ENCODE measurements around the gene RCAN2. TPM values are rescaled to one million over a fixed set of nuclear protein-coding genes. Genes with fewer than 3 reads are reported as not detected.

Gene RCAN2
- polyA plus RNA-seq, 1 donor from 2014 or later, result not detected

DNA sequence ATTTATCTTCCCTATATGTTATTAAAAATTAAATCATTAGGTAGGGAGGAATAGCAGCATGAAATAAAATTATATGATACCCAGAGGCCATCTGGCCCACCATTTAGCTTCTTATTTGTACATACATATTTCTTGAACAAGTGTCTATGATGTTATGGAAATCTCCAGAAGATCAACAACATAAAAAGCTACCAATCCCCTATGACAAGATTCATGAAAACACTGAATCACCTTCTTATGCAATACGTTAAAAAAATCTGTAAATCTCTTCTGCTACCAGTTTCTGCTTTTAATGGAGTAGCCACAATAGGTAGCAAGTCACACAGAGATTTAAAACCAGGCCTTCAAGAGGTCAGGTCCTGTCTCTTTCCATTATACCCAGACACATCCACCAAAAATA is 194.7 kb downstream of the RCAN2 start:
- H3K27me3 Mint-ChIP-seq, result peaks cover 3% of the 10 kb centered on the region
- H3K9me3 Mint-ChIP-seq, result peaks cover 0 to 5% (median 4%) of the 10 kb centered on the region in 3 donors
- peaks cover 5% of the 10 kb centered on the region for H3K36me3 Mint-ChIP-seq
- H3K4me1 Mint-ChIP-seq, result peaks cover 0 to 5% (median 5%) of the 10 kb centered on the region in 3 donors
- H3K4me3 Mint-ChIP-seq, result no peak overlapping the region
- H3K27ac Mint-ChIP-seq, result no peak overlapping the region

DNA sequence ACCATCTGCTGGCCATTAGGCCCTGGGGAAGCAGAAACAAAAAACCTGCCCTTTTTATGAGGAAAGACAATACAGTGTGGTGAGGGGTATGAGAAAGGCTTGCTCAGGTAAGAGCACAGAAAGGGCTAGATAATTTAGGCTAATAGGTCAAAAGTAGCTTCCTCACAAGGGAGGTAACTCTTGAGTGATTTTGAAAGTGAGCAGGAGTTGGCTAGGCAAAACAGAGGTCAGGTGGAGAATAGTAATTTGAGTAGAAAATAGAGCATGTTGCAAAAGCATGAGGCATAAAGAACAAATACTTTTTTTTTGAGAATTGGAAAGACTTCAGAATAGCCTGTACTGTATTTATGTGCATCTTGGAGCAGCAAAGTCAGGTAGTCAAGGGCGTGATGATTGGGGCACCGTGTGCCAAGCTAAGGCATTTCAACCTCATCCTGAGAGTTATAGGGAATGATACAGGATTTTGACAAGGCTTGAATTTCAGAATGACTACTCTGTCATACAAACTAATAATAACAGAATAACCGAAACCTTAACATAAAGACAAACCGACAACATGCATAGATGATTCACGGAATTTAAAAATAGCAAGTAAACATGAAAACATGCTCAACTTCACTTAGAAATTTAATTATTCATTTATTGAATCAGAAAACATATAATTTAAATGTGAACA is 197.5 kb downstream of the RCAN2 start:
- H3K36me3 Mint-ChIP-seq, result peaks cover 5% of the 10 kb centered on the region
- H3K27ac Mint-ChIP-seq, result no peak overlapping the region
- peaks cover 0 to 4% (median 0%) of the 10 kb centered on the region in 3 donors for H3K9me3 Mint-ChIP-seq
- no peak overlapping the region for H3K4me3 Mint-ChIP-seq
- H3K4me1 Mint-ChIP-seq, result peaks cover 0 to 7% (median 5%) of the 10 kb centered on the region in 3 donors
- H3K27me3 Mint-ChIP-seq, result peaks cover 4% of the 10 kb centered on the region

DNA sequence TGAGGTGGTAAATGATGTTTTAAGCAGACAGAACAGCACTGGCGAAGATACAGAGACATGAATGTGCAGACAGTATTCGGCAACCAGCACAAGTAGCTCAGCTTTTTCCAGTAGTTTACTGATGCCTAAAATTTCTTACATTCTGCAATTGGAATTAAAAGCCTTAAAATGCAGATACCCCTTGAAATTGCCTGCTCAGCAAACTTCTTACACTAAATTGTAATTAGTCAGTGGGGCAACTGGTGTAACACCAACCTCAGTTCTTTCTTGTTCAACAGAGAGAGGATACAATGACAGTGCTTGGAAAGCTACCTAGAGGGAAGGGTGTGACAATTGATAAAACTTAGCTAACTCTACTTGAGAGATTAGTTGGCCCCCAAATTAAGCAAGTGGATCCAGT is 199.4 kb downstream of the RCAN2 start:
- peaks cover 7% of the 10 kb centered on the region for H3K27me3 Mint-ChIP-seq
- peaks cover 5% of the 10 kb centered on the region for H3K36me3 Mint-ChIP-seq

DNA sequence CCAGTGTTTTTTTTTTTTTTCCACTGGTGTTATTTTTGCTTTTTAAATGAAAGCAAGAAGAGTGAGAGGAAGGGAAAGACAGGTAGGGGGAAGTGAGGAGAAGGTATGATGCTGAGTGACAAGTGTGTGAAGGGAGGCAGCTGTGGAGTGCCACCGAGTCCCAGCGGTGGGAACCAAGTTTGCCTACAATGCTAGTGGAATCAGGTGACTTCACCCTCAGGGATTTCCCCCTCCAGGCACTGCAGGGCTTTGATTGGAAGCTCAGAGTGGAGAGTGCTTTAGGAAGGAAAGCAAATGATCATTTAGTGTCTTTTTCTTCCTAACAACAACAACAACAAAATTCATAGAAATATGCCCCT is 200.0 kb downstream of the RCAN2 start:
- no peak overlapping the region for H3K27ac Mint-ChIP-seq
- H3K4me1 Mint-ChIP-seq, result peaks cover 0 to 7% (median 5%) of the 10 kb centered on the region in 3 donors
- peaks cover 5% of the 10 kb centered on the region for H3K36me3 Mint-ChIP-seq
- H3K4me3 Mint-ChIP-seq, result no peak overlapping the region
- peaks cover 0 to 4% (median 0%) of the 10 kb centered on the region in 3 donors for H3K9me3 Mint-ChIP-seq
- peaks cover 7% of the 10 kb centered on the region for H3K27me3 Mint-ChIP-seq

More for the DNA sequence above, 199.4 kb downstream of the RCAN2 start:
- Mint-ChIP-seq H3K4me3 (no peak overlapping the region), H3K9me3 (peaks cover 0 to 4% (median 0%) of the 10 kb centered on the region in 3 donors), H3K27ac (no peak overlapping the region), H3K4me1 (peaks cover 0 to 7% (median 5%) of the 10 kb centered on the region in 3 donors)

DNA sequence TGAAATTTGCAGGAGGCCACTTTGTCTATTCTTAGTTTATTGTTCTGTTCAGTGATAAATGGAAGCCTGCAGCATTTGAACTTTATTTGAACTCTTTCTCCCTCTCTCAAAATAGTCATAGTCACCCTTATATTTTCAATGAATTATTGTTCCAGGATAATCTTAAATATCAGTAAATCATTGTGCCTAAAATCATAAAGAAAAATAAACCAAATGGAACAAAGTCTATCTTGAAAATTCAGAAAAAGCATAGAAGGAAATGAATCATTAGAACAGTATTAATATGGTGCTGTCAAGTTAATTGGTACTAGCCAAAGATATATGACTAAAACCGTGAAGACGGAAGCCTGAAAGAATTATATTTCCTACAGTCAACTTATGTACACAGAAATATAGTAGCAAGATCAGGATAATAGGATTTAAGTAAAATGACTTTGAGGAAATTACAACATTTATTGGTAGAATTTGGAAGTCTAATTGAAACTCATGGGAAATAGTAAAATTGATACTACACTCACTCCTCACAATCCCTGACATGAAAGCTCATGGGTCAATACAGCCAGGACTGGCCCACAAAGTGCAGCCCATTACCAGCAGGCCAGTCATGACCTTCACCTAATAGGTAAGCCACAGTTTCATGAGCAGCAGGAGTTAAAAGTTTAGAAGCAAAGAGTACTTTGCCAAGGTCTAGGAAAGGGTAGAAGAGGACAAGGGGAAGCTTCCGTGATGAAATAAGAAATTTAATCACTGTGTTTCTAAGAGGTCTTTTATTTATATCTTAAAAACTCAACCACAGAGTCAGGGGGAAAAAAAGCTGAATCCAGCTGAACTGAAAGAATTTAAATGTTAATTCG is 200.6 kb downstream of the RCAN2 start:
- Mint-ChIP-seq H3K4me1 (peaks cover 0 to 7% (median 5%) of the 10 kb centered on the region in 3 donors), H3K27ac (no peak overlapping the region), H3K9me3 (peaks cover 0 to 3% (median 0%) of the 10 kb centered on the region in 3 donors), H3K27me3 (peaks cover 7% of the 10 kb centered on the region), H3K4me3 (no peak overlapping the region), H3K36me3 (peaks cover 5% of the 10 kb centered on the region)

DNA sequence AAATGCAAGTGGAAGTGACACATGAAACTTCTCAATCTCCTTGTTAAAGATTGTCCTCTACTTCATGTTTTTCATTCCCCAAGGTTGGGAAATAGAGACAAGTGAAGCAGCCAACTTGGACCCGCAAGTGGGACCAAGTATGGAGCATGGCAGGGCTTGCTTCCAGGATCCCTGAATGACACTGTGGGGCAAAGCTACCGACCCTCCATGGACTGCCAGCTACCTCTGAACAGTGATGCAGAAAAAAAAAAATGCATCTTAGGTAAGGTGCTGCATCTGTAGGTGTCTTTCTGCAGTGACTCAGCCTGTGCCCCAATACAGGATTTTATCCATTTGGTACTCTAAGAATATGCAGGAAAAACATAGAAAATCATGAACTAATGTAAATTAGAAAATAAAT is 201.4 kb downstream of the RCAN2 start:
- Mint-ChIP-seq H3K4me3 (no peak overlapping the region), H3K27me3 (peaks cover 7% of the 10 kb centered on the region), H3K27ac (no peak overlapping the region), H3K36me3 (peaks cover 6% of the 10 kb centered on the region), H3K9me3 (no peaks in the 10 kb centered on the region), H3K4me1 (peaks cover 0 to 7% (median 5%) of the 10 kb centered on the region in 3 donors)

DNA sequence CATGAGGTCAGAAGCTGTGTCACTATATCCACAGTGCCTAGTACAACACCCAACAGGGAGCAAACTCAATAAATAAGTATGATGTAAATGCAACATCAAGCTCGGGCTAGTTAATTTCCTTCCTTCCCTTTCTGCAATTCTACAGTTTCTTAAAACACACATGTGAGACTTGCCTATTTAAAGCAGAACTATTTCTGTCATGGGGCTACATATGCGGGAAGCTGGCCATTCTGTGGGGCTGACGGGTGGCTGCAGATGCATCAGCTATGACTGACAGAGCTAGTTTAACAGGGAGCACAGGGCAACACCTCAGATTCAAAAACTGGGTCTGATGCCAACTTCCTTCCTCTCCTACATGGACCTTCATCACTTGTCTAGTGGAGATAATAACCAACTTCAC is 202.4 kb downstream of the RCAN2 start:
- Mint-ChIP-seq H3K4me1 (peaks cover 0 to 6% (median 4%) of the 10 kb centered on the region in 3 donors), H3K9me3 (no peaks in the 10 kb centered on the region), H3K36me3 (peaks cover 6% of the 10 kb centered on the region), H3K27me3 (peaks cover 7% of the 10 kb centered on the region), H3K4me3 (no peak overlapping the region), H3K27ac (no peak overlapping the region)

DNA sequence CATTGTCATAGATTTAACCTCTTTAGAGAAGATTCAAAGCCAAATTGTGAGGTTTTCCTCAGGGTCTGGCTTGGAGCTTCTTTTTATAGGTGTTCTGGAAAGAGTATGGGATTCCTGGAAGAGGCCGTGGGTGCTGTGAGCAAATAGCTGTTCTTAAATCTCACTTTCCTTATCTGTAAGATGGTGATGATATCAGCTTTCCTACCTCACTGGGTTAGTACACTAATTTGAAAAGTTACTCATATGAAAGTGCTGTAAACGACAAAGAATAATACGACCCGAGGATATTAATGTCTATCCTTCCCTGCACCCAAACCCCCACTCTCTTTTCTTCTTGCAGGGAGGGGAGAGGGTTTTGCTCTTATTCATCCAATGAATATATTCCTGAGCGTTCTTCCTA is 203.6 kb downstream of the RCAN2 start:
- Mint-ChIP-seq H3K4me1 (peaks cover 0 to 2% (median 0%) of the 10 kb centered on the region in 3 donors), H3K27me3 (peaks cover 7% of the 10 kb centered on the region), H3K4me3 (no peak overlapping the region), H3K36me3 (peaks cover 1% of the 10 kb centered on the region), H3K9me3 (no peaks in the 10 kb centered on the region), H3K27ac (no peak overlapping the region)

DNA sequence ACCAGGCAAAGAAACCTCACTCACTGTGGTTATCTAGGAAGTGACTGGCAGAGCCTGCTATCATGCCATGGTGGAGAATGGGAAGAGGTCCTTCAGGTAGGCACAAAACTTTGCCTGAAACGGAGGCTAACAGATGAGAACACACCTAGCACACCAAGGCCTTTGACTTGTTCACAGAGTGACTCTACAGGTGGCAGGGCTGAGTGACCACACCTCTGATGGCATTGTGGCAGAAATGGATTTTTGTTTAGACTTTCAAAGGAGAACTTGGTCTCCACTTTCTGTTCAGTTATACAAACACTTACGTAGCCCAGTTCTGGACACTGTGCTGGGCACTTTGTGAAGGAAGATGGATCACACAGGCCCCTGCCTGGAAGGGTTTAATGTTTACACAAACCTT is 204.2 kb downstream of the RCAN2 start:
- Mint-ChIP-seq H3K4me3 (no peak overlapping the region), H3K9me3 (no peaks in the 10 kb centered on the region), H3K27ac (no peak overlapping the region), H3K27me3 (peaks cover 7% of the 10 kb centered on the region), H3K4me1 (peaks cover 0 to 2% (median 0%) of the 10 kb centered on the region in 3 donors), H3K36me3 (peaks cover 1% of the 10 kb centered on the region)

DNA sequence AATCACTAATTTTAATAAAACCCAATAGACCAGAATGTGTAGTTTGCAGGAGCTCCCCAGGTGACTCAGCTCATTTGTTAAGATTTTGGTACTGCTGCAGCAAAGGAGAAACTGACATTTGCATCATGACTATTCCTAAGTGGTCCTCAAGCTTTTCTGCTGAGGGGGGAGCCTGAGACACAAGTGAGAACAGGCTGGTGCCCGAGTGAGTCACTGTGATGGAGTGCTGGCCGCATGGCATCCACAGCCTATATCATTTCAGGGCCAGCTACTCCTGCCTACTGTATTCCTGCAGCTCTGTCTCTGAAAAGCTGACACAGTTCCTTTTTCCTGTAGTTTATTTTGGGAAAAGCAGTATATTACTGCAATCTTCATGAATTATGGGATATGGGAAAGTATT is 206.8 kb downstream of the RCAN2 start:
- Mint-ChIP-seq H3K9me3 (no peaks in the 10 kb centered on the region), H3K27me3 (peaks cover 4% of the 10 kb centered on the region), H3K4me1 (peaks cover 0 to 2% (median 0%) of the 10 kb centered on the region in 3 donors), H3K4me3 (no peak overlapping the region), H3K36me3 (peaks cover 1% of the 10 kb centered on the region), H3K27ac (no peak overlapping the region)

DNA sequence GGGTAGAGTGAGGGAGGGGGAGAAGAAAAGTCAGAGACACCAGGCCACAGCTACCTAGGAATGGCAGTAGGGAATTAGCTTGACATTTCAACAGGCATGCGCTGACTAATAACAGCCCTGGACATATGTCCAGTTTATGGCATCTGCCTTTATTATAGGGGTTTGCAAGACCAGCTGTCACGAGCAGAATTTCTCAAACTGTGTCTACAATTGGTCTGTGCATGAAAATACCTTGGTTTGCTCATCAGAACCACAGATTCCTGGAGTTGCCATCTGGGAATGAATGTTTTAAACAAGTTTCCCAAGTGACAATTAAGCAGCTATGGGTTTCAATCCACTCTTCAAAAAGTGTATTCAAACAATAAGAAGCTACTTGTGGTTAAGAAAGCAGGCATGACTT is 210.1 kb downstream of the RCAN2 start:
- peaks cover 1% of the 10 kb centered on the region for H3K36me3 Mint-ChIP-seq
- H3K4me3 Mint-ChIP-seq, result no peak overlapping the region
- no peaks in the 10 kb centered on the region for H3K27me3 Mint-ChIP-seq
- no peaks in the 10 kb centered on the region for H3K4me1 Mint-ChIP-seq
- no peaks in the 10 kb centered on the region for H3K9me3 Mint-ChIP-seq
- no peak overlapping the region for H3K27ac Mint-ChIP-seq

DNA sequence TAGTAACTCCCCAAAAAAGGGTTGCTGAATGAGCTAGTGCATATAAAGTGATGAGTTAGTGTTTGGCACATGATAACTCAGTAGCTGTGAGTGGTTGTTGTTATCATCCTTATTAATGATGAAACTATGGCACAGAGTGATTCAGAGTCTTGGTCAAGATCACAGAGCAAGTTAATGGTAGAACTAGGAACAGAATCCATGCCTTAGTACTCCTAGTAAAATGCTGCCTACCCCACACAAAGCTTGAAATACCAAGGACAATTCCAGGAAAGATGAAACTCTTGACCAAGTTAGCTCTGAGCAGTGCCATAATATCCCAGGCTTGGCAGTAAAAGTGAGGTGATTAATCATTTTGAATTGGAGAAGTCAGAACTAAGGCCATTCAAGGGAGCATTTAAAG is 211.4 kb downstream of the RCAN2 start:
- no peaks in the 10 kb centered on the region for H3K36me3 Mint-ChIP-seq
- no peak overlapping the region for H3K4me3 Mint-ChIP-seq
- no peaks in the 10 kb centered on the region for H3K4me1 Mint-ChIP-seq
- H3K27me3 Mint-ChIP-seq, result no peaks in the 10 kb centered on the region
- no peak overlapping the region for H3K27ac Mint-ChIP-seq
- peaks cover 0 to 2% (median 0%) of the 10 kb centered on the region in 3 donors for H3K9me3 Mint-ChIP-seq

DNA sequence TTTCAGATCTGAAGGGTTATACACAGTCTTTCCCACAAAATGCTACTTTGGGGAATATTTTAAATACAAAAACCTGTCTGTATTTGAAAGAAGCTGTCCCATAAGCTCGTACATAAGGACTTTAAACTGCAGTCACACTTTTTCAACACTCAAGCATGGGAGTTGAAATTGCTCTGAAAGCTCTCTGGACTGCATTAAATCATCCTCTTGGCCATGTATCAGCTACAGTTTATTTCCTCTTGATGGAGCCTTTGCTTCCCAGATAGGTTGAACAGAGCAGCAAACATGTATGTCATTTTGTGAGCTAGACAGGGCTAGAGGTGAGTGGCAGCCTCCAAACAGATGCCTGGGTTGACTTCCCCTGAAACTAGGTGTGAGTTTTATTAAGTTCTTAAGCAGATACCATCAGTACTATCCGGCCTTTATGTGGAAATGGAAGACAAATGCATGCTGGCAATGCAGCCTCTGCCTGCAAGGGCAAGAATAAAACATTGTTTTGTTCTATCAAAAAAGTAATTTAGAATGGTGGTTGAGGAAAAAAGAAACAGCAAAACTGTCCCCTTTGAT is 214.6 kb downstream of the RCAN2 start:
- Mint-ChIP-seq H3K27me3 (no peaks in the 10 kb centered on the region), H3K36me3 (no peaks in the 10 kb centered on the region), H3K4me1 (no peaks in the 10 kb centered on the region), H3K9me3 (peaks cover 0 to 2% (median 0%) of the 10 kb centered on the region in 3 donors), H3K27ac (no peak overlapping the region), H3K4me3 (no peak overlapping the region)

DNA sequence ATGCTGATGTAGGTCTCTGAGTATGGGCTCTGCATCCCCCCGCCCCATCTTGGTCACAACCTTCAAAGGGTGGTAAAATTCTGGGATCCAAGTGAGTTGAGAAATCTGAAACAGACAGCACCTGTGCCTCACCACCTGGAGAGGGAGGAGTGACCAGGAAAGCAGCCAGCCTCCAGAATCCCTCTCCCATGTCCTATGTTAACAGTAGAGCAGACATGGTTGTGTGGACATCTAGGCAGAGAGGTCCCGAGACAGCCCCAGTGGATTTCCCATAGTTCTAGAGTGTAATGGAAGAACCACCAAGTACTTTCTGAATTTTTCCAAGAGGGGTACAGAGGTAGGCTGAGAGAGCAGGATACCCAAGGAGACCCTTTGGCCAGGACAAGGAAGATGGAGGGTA is 216.7 kb downstream of the RCAN2 start:
- Mint-ChIP-seq H3K27me3 (no peaks in the 10 kb centered on the region), H3K36me3 (no peaks in the 10 kb centered on the region), H3K27ac (no peak overlapping the region), H3K4me1 (no peaks in the 10 kb centered on the region), H3K9me3 (peaks cover 0 to 2% (median 0%) of the 10 kb centered on the region in 3 donors), H3K4me3 (no peak overlapping the region)

DNA sequence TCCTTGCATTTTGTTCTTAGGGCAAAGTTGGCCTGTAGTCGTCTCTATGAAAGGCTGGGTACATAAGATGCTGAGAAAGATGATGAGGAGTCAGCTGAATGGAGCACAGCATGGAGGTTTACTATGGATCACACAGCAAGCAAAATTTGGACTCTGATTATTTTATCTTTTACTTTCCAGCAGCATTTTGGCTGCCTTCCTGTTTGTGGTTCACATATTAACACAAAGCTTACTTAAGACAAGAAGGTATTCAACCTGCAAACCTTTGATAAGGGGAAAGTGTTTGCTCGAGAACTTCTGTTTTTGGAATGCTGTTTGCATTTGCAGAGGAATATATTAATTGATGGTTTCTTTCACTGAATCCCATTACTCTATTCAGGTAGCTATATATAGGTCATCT is 217.3 kb downstream of the RCAN2 start:
- Mint-ChIP-seq H3K27me3 (no peaks in the 10 kb centered on the region), H3K27ac (no peak overlapping the region), H3K36me3 (no peaks in the 10 kb centered on the region), H3K4me3 (no peak overlapping the region), H3K9me3 (peaks cover 0 to 2% (median 0%) of the 10 kb centered on the region in 3 donors), H3K4me1 (no peaks in the 10 kb centered on the region)
